GM23248 (cell line): ENCODE results near the gene FGGY. TPM values are rescaled to one million over a fixed set of nuclear protein-coding genes. Genes with fewer than 3 reads are reported as not detected.

Source experiments
- DNase-seq: peaks from one replicate; pipeline ENCODE4 v3.0.0-alpha.2; 2015
- H2AFZ ChIP-seq: fragments of 200-600 bp; sonication (generic); 2 replicates; pipeline ENCODE4 v1.6.1; 2016; ENCODE audit warnings: antibody characterized with exemption
- H3F3A ChIP-seq: fragments of 200-600 bp; sonication (generic); 2 replicates; pipeline ENCODE4 v1.6.1; 2016; ENCODE audit warnings: mild to moderate bottlenecking, antibody characterized with exemption, mixed run types; ENCODE audit not compliant: insufficient read depth
- H3K27ac ChIP-seq: fragments of 200-600 bp; sonication (generic); 2 replicates; pipeline ENCODE4 v1.5.1; 2016; ENCODE audit warnings: mild to moderate bottlenecking
- H3K27me3 ChIP-seq: fragments of 200-600 bp; sonication (generic); replicated peaks from 2 replicates; pipeline ENCODE4 v1.6.1; 2016; ENCODE audit warnings: mild to moderate bottlenecking; ENCODE audit not compliant: insufficient read depth
- H3K36me3 ChIP-seq: fragments of 200-600 bp; sonication (generic); 2 replicates; pipeline ENCODE4 v1.6.1; 2016; ENCODE audit warnings: low read depth, mild to moderate bottlenecking
- H3K4me1 ChIP-seq: fragments of 200-600 bp; sonication (generic); 2 replicates; pipeline ENCODE4 v1.6.1; 2016; ENCODE audit warnings: mild to moderate bottlenecking; ENCODE audit not compliant: insufficient read depth
- H3K4me2 ChIP-seq: fragments of 200-600 bp; sonication (generic); one replicate; pipeline ENCODE4 v1.6.1; 2016; ENCODE audit warnings: mild to moderate bottlenecking; ENCODE audit not compliant: unreplicated experiment
- H3K4me3 ChIP-seq: fragments of 200-600 bp; sonication (generic); 2 replicates; pipeline ENCODE4 v1.5.1; 2016; ENCODE audit warnings: mild to moderate bottlenecking
- H3K79me2 ChIP-seq: fragments of 200-600 bp; sonication (generic); 2 replicates; pipeline ENCODE4 v1.6.1; 2016; ENCODE audit warnings: mild to moderate bottlenecking; ENCODE audit not compliant: insufficient read depth
- H3K9ac ChIP-seq: fragments of 200-600 bp; sonication (generic); 2 replicates; pipeline ENCODE4 v1.6.1; 2016; ENCODE audit warnings: mild to moderate bottlenecking
- H3K9me2 ChIP-seq: fragments of 200-600 bp; sonication (generic); 2 replicates; pipeline ENCODE4 v1.6.1; 2016; ENCODE audit warnings: mixed run types, mild to moderate bottlenecking, moderate library complexity; ENCODE audit not compliant: insufficient read depth
- H3K9me3 ChIP-seq: fragments of 200-600 bp; sonication (generic); one replicate; pipeline ENCODE4 v1.6.1; 2017; ENCODE audit warnings: low read depth
- H4K20me1 ChIP-seq: fragments of 200-600 bp; sonication (generic); 2 replicates; pipeline ENCODE4 v1.6.0; 2016; ENCODE audit not compliant: insufficient read depth
- EZH2 ChIP-seq: fragments of 200-600 bp; sonication (generic); IDR thresholded peaks from 2 replicates; pipeline ENCODE4 v1.6.1; 2018; ENCODE audit warnings: antibody characterized with exemption, mild to moderate bottlenecking; ENCODE audit not compliant: insufficient read depth, poor library complexity, severe bottlenecking
- EZH2phosphoT487 ChIP-seq: fragments of 200-600 bp; sonication (generic); IDR thresholded peaks from 2 replicates; pipeline ENCODE4 v1.6.1; 2018; ENCODE audit warnings: antibody characterized with exemption, moderate library complexity, mild to moderate bottlenecking, low read depth; ENCODE audit not compliant: insufficient read depth
- WGBS, 2 experiments: methylation state at CpG; one replicate each; pipeline ENCODE4 v1.1.6; 2015 to 2017; ENCODE audit warnings: low lambda C conversion rate in 2 of 2, low coverage in 1 of 2; ENCODE audit errors: missing lambda C conversion rate in 2 of 2; 5-methylcytosine and 5-hydroxymethylcytosine counted together
- in situ Hi-C: fragments of 300-500 bp; cut with MboI; formaldehyde crosslinking; loops from 2 replicates; pipeline ENCODE4 v1.15.0; 2020
- polyA plus RNA-seq: library from polyadenylated mRNA; unstranded; fragments of >200 nt; fragmentation: Nextera tagmentation; extraction: Ambion mirVana; gene quantifications from 2 replicates; pipeline ENCODE4 v1.2.1, GENCODE V29; 2016
- total RNA-seq: library from RNA; depleted of rRNA; stranded (reverse); fragments of >200 nt; shearing (Covaris generic); gene quantifications from 2 replicates; pipeline ENCODE4 v1.2.3, GENCODE V29; 2014

FGGY gene
- total and polyA plus RNA-seq, 2 experiments from 2014 or later, result 12.8 to 16.9 TPM

DNA sequence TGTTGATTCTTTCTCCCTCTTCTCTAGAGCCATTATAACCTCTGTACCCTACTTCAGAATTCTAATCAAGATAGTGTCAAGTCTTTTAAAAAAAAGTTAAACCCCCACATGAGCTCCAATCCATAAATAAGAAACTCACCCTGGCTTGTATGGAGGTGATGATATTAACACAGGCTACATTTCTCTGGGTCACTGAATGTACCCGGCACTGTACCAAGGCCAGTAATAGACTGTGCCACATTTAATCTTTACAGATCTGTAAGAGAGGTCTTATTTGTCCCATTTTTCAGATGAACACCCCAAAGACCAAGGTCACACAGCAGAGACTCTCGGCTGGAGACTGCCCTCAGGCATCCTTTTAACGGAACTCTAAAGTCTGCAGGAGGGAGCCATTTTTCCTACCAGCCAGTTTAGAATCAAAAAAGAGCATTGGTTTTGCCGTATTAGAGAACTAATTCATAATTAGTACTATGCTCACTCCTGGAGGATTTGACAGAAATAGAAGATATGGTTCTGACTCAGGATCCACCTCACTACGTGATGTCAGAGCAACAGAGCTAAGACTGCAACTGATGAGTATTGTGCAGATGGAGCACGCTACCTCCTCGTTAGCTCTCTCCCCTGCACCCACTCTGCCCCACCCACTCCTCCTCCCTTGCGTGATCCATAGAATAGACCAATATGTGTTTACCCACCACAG, 300.7 kb downstream of the FGGY start:
- H3K4me2 ChIP-seq, result no peak overlapping the region
- H3K4me3 ChIP-seq, result no peak overlapping the region
- no peaks in the 10 kb centered on the region for H3K36me3 ChIP-seq
- no peaks in the 10 kb centered on the region for H4K20me1 ChIP-seq
- H3K9ac ChIP-seq, result no peak overlapping the region
- no peak overlapping the region for H2AFZ ChIP-seq
- TF ChIP-seq EZH2phosphoT487, result no peak
- TF ChIP-seq EZH2, result no peak
- no peaks in the 10 kb centered on the region for H3K27me3 ChIP-seq
- no peaks in the 10 kb centered on the region for H3K79me2 ChIP-seq
- no peaks in the 10 kb centered on the region for H3K9me2 ChIP-seq
- 89 to 91% methylated on average over 8 of the region's 8 CpGs for WGBS, 2 experiments
- no peak overlapping the region; the same call in 1 of the 2 replicates for H3K27ac ChIP-seq
- no peaks in the 10 kb centered on the region for H3K9me3 ChIP-seq
- peak; percentile 28 for DNase-seq
- H3F3A ChIP-seq, result peaks cover 43% of the 10 kb centered on the region
- in situ Hi-C loops, result no loop called here
- peaks cover 35% of the 10 kb centered on the region for H3K4me1 ChIP-seq

DNA sequence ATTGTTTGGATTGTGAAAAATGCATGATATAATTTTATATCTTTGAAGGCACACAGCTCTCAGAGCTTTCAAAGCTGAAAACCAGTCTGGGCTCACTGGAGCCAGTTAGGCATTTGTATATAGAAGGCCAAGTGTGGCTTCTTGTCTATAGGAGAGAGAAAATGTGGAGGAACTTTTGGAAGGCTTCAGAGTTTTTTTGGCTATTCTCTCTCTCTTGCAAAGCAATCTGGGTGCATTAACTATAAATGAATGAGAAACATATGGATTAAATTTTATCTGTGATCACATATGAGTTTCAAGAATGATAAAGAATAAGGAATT, 301.2 kb downstream of the FGGY start:
- H3K9me2 ChIP-seq, result no peaks in the 10 kb centered on the region
- no peak for DNase-seq
- no peak overlapping the region for H3K4me2 ChIP-seq
- H3K27ac ChIP-seq, result no peak overlapping the region
- no peaks in the 10 kb centered on the region for H3K36me3 ChIP-seq
- H3F3A ChIP-seq, result peaks cover 43% of the 10 kb centered on the region
- H2AFZ ChIP-seq, result no peak overlapping the region
- no peaks in the 10 kb centered on the region for H3K79me2 ChIP-seq
- H3K27me3 ChIP-seq, result no peaks in the 10 kb centered on the region
- H3K9me3 ChIP-seq, result no peaks in the 10 kb centered on the region
- no peaks in the 10 kb centered on the region for H4K20me1 ChIP-seq
- H3K9ac ChIP-seq, result no peak overlapping the region
- in situ Hi-C loops, result no loop called here
- peaks cover 35% of the 10 kb centered on the region for H3K4me1 ChIP-seq
- TF ChIP-seq EZH2phosphoT487 (no peak), EZH2 (no peak)
- no peak overlapping the region for H3K4me3 ChIP-seq

DNA sequence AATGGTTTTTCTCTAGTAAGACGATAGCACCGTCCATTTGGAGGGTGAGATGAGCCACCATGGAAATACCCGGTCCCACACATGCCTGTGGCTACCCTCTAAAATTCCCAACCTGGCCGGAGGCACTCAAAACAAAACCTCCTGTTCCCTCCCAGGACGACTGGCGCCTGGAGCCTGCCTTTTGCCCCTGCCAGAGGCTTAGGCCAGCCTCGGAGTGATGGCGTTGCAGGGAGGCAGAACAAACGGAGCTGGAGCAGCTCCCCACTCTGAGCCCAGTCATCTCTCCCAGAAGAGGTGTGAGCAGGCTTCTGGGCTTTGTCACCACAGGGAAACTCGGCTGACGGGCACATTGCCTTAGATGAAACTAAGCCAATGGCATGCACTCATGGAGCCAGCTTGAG, 304.1 kb downstream of the FGGY start:
- Histone ChIP-seq H2AFZ (peak overlapping the region; percentile 76), H3K9me2 (no peaks in the 10 kb centered on the region), H3K27me3 (no peaks in the 10 kb centered on the region), H3K79me2 (no peaks in the 10 kb centered on the region), H3K36me3 (no peaks in the 10 kb centered on the region), H3K9ac (peak overlapping the region; percentile 53), H3K4me3 (peak overlapping the region; percentile 24; the same call in 1 of the 2 replicates), H3K4me1 (peaks cover 31% of the 10 kb centered on the region), H3F3A (peaks cover 27% of the 10 kb centered on the region), H3K27ac (peak overlapping the region; percentile 80), H3K4me2 (peak overlapping the region; percentile 63), H4K20me1 (no peaks in the 10 kb centered on the region), H3K9me3 (no peaks in the 10 kb centered on the region)
- DNase-seq, result peak; percentile 93
- WGBS, 2 experiments, result 5% methylated on average over 11 of the region's 11 CpGs
- in situ Hi-C loops, result no loop called here
- TF ChIP-seq EZH2phosphoT487 (no peak), EZH2 (no peak)

DNA sequence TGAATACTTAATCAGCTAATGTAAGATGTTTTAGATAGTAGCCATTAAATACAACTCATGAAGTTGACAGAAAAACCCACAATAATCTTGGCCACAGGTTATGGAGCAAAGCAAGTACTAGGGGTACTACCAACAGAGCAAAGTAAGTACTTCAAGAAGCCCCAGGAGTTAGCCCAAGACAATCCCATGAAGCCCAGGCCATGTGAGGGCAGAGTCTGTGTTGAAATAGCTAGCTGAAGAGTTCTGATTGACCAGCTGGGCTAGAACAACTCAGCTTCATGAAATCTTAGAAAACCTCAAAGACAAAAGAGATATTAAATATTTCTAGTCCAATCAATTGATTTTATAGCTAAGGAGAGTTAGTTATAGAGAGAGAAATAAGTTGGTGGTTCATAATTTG, 304.9 kb downstream of the FGGY start:
- in situ Hi-C loops, result no loop called here
- Histone ChIP-seq H3F3A (peaks cover 22% of the 10 kb centered on the region), H3K36me3 (no peaks in the 10 kb centered on the region), H3K27me3 (no peaks in the 10 kb centered on the region), H3K4me3 (no peak overlapping the region), H3K4me1 (peaks cover 24% of the 10 kb centered on the region), H3K27ac (peak overlapping the region; percentile 80), H3K79me2 (no peaks in the 10 kb centered on the region), H3K9ac (peak overlapping the region; percentile 53), H3K4me2 (peak overlapping the region; percentile 63), H4K20me1 (no peaks in the 10 kb centered on the region), H3K9me3 (no peaks in the 10 kb centered on the region), H3K9me2 (no peaks in the 10 kb centered on the region), H2AFZ (no peak overlapping the region)
- TF ChIP-seq EZH2 (no peak), EZH2phosphoT487 (no peak)
- peak; percentile 14 for DNase-seq

DNA sequence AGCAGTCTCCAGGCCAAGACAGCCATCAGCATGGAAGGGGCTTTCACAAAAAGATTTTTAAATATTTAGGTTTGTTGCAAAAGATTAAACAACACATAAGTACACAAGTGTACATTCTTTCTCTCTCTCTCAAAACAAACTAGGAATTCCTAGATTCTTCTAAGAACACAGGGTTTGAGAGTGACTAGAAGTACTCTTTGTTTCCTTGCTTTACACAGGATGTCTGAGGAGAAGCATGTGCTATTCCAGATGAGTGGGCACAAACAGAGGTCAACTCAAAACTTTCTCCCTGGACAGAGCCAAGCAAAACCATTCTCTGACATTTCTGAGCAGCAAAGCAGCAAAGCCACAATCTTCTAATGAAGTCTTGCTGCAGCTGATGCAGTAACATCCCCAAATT, 307.3 kb downstream of the FGGY start:
- in situ Hi-C loops, result no loop called here
- Histone ChIP-seq H3K27ac (no peak overlapping the region), H3K4me3 (no peak overlapping the region), H3K79me2 (no peaks in the 10 kb centered on the region), H3K36me3 (no peaks in the 10 kb centered on the region), H3K9me2 (no peaks in the 10 kb centered on the region), H3K4me2 (no peak overlapping the region), H4K20me1 (no peaks in the 10 kb centered on the region), H3F3A (peaks cover 14% of the 10 kb centered on the region), H3K9me3 (no peaks in the 10 kb centered on the region), H2AFZ (no peak overlapping the region), H3K9ac (no peak overlapping the region), H3K27me3 (no peaks in the 10 kb centered on the region), H3K4me1 (peaks cover 22% of the 10 kb centered on the region)
- TF ChIP-seq EZH2 (no peak), EZH2phosphoT487 (no peak)
- no peak for DNase-seq
